Mesothelial cell of epicardium (in vitro differentiated cells): ENCODE results near the gene MTMR10. TPM values are rescaled to one million over a fixed set of nuclear protein-coding genes. Genes with fewer than 3 reads are reported as not detected.
A peak's percentile ranks its signal among the peaks of the same experiment; 100 is the strongest.

Experiments used
- DNase-seq, 2 experiments: peaks; one replicate each; pipeline ENCODE4 v3.0.0; 2021; ENCODE audit warnings: low spot score in 2 of 2; ENCODE audit not compliant: unreplicated experiment in 2 of 2
- H3K27ac Mint-ChIP-seq: 2 replicates; pipeline ENCODE4 v1.8.0; 2021; ENCODE audit warnings: mixed read lengths
- H3K27me3 Mint-ChIP-seq: 2 replicates; pipeline ENCODE4 v1.8.0; 2021; ENCODE audit warnings: low read depth, mixed read lengths
- H3K36me3 Mint-ChIP-seq: 2 replicates; pipeline ENCODE4 v1.8.0; 2021; ENCODE audit warnings: mixed read lengths
- H3K4me1 Mint-ChIP-seq: 2 replicates; pipeline ENCODE4 v1.8.0; 2021; ENCODE audit warnings: mixed read lengths
- H3K4me3 Mint-ChIP-seq: 2 replicates; pipeline ENCODE4 v1.8.0; 2021; ENCODE audit warnings: mild to moderate bottlenecking, moderate library complexity, mixed read lengths
- H3K9me3 Mint-ChIP-seq: 2 replicates; pipeline ENCODE4 v1.8.0; 2021; ENCODE audit warnings: mixed read lengths
- CTCF ChIP-seq: fragments of 200-600 bp; sonication (generic); IDR thresholded peaks from one replicate; pipeline ENCODE4 v1.5.0; 2021; ENCODE audit warnings: antibody characterized with exemption; ENCODE audit not compliant: unreplicated experiment
- total RNA-seq: library from RNA; stranded (reverse); gene quantifications from 3 replicates; pipeline ENCODE4 v1.2.1, GENCODE V29; 2021

Gene MTMR10
- total RNA-seq, 1 donor from 2014 or later = 24.7 TPM

- no peak for DNase-seq
- no peaks in the 10 kb centered on the region for H3K9me3 Mint-ChIP-seq
These were observed 21.7 kb downstream of the MTMR10 start for GRCh38 chr15:30969724-30970123.

GRCh38 chr15:30963681-30964080, 27.7 kb downstream of the MTMR10 start:
- no peaks in the 10 kb centered on the region for H3K9me3 Mint-ChIP-seq
- no peaks in the 10 kb centered on the region for H3K27me3 Mint-ChIP-seq
- no peak overlapping the region for H3K27ac Mint-ChIP-seq
- peaks cover 11% of the 10 kb centered on the region for H3K4me1 Mint-ChIP-seq
- peaks cover 16% of the 10 kb centered on the region for H3K36me3 Mint-ChIP-seq
- no peak for TF ChIP-seq CTCF
- H3K4me3 Mint-ChIP-seq = no peak overlapping the region
- no peak for DNase-seq

More at GRCh38 chr15:30969724-30970123, 21.7 kb downstream of the MTMR10 start:
- Mint-ChIP-seq H3K4me3 (no peak overlapping the region), H3K36me3 (peaks cover 23% of the 10 kb centered on the region), H3K27ac (no peak overlapping the region), H3K4me1 (no peaks in the 10 kb centered on the region), H3K27me3 (no peaks in the 10 kb centered on the region)
- TF ChIP-seq CTCF = no peak

GRCh38 chr15:30962659-30963058, 28.8 kb downstream of the MTMR10 start:
- Mint-ChIP-seq H3K4me3 (no peak overlapping the region), H3K36me3 (peaks cover 21% of the 10 kb centered on the region), H3K27ac (peak overlapping the region; percentile 73), H3K27me3 (no peaks in the 10 kb centered on the region), H3K9me3 (no peaks in the 10 kb centered on the region), H3K4me1 (peaks cover 11% of the 10 kb centered on the region)
- TF ChIP-seq CTCF = no peak
- no peak for DNase-seq

GRCh38 chr15:30962079-30962478, 29.3 kb downstream of the MTMR10 start:
- Mint-ChIP-seq H3K36me3 (peaks cover 27% of the 10 kb centered on the region), H3K9me3 (no peaks in the 10 kb centered on the region), H3K4me1 (peaks cover 11% of the 10 kb centered on the region)

GRCh38 chr15:30958219-30958618, 33.2 kb downstream of the MTMR10 start:
- H3K27ac Mint-ChIP-seq = no peak overlapping the region

More at GRCh38 chr15:30962079-30962478, 29.3 kb downstream of the MTMR10 start:
- no peaks in the 10 kb centered on the region for H3K27me3 Mint-ChIP-seq
- no peak for DNase-seq
- peak overlapping the region; percentile 48 for H3K27ac Mint-ChIP-seq
- TF ChIP-seq CTCF = no peak
- no peak overlapping the region for H3K4me3 Mint-ChIP-seq

More at GRCh38 chr15:30958219-30958618, 33.2 kb downstream of the MTMR10 start:
- DNase-seq = no peak
- Mint-ChIP-seq H3K4me3 (no peak overlapping the region), H3K9me3 (no peaks in the 10 kb centered on the region), H3K27me3 (no peaks in the 10 kb centered on the region), H3K36me3 (peaks cover 47% of the 10 kb centered on the region), H3K4me1 (peaks cover 11% of the 10 kb centered on the region)
- TF ChIP-seq CTCF = no peak
